A549 treated with DMSO at 1 μM for 4 hours (cell line): Measurements from ENCODE around the gene OR5AL1. TPM values are rescaled to one million over a fixed set of nuclear protein-coding genes. Genes with fewer than 3 reads are reported as not detected.

Experiments
- total RNA-seq: library from RNA; stranded (reverse); fragments of 200-300 nt; extraction: Qiagen RNA extraction; gene quantifications from 5 replicates; pipeline ENCODE4 v1.2.3, GENCODE V29; 2022; ENCODE audit warnings: low read depth

OR5AL1 gene
- total RNA-seq = not detected in 5 replicates

DNA sequence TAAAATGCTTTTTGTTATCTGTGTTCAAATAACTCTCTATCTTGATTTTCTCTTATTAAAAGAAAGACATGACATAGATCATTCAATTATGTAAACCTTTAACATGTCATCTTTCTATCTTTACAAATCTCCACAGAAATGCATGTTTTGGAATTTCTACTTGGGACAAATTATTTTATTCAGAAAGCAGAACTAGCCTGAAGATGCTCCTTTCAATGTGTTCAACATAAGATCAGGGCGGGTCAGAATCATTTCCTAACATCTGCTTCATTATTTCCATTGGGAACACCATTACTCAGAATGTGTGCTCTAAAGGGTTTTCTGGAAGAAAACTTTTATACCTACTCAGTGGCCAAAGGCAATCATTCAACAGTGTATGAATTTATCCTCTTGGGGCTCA, at the start of gene OR5AL1:
Gene OR5AL1, plus strand, starts transcription at position 301 of the 400 bp plus-strand sequence.

DNA sequence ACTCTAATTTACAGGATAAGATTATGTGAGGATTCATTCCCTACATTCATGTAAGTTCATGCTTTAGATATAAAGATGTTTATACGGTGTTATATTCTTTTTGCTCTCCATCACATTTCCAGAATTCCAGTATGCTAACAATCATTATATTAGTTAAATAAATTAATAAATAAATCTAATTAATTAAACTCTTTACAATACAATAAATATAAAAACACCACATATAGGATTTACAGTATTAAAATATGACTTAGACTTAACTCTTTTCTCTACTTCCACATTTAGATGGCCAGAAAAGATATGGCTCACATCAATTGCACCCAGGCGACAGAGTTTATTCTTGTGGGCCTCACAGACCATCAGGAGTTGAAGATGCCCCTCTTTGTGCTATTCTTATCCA, 37.2 kb upstream of the OR5AL1 start, which contains the start of gene OR8U1:
Gene OR8U1, plus strand, starts transcription at position 301 of the 400 bp plus-strand sequence. Its CDS starts 0 bp downstream, at position 301.

Other genes with a start within 250 kb of the OR5AL1 start
- gene OR5J2, start 236.1 kb upstream of the OR5AL1 start, total RNA-seq = not detected in 5 replicates
- gene OR5T2, start 178.4 kb upstream of the OR5AL1 start, total RNA-seq = not detected in 5 replicates
- not detected in 5 replicates for gene OR5T3, start 160.4 kb upstream of the OR5AL1 start, total RNA-seq
- gene OR5T1, start 138.5 kb upstream of the OR5AL1 start, total RNA-seq = not detected in 5 replicates
- not detected in 5 replicates for gene OR8H1, start 120.4 kb upstream of the OR5AL1 start, total RNA-seq
- not detected in 5 replicates for gene OR8K3, start 97.6 kb upstream of the OR5AL1 start, total RNA-seq
- gene OR8K1, start 66.7 kb upstream of the OR5AL1 start, total RNA-seq = not detected in 5 replicates
- gene OR8J1, start 58.4 kb upstream of the OR5AL1 start, total RNA-seq = not detected in 5 replicates
- gene OR8U1, start 37.1 kb upstream of the OR5AL1 start, total RNA-seq = not detected in 5 replicates
- not detected in 5 replicates for gene OR5M3, start 60.7 kb downstream of the OR5AL1 start, total RNA-seq
- gene OR5M8, start 78.7 kb downstream of the OR5AL1 start, total RNA-seq = not detected in 5 replicates
- not detected in 5 replicates for gene OR5M11, start 130.6 kb downstream of the OR5AL1 start, total RNA-seq
- not detected in 5 replicates for gene OR5M10, start 165.0 kb downstream of the OR5AL1 start, total RNA-seq
- not detected in 5 replicates for gene OR5M1, start 202.2 kb downstream of the OR5AL1 start, total RNA-seq
- gene OR5AP2, start 229.7 kb downstream of the OR5AL1 start, total RNA-seq = not detected in 5 replicates